NCI-H2171 treated with DMSO at 0.1 percent for 48 hours (cell line): Measurements from ENCODE around the gene PYDC1.
"Not testable (repeated sequence)": the region's sequence is repeated elsewhere in the genome, so short reads cannot be mapped to it uniquely, and the experiment has no call there.

Experiments
- DNase-seq: peaks from one replicate; lab custom pipeline; 2025; lab: John Stamatoyannopoulos, UW

PYDC1 gene

DNA sequence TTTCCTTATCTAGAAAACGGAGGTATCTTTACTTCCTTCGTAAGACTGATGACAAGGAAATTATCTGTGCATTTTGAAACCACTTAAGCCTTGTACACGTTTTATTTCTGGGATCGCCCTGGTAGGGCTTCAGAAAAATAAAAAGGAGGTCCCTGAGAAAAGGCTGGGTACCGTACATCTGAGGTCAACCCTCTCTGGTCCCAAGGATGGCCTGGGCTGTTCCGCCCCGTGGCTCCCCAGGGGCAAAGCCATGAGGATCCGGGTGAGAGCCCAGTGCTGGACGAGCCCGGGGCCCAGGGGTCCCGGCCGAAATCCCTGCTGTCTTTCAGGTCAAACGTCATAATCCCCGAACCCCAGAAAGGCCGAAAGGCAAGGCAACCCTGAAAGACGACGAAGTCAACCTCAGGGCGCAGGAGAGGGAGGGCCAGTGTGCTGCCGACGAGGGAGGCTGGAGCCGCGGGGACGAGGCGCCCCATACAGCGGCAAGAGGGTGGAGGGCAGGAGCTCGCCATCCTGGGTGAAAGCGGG, 37.7 kb downstream of the PYDC1 start:
- no peak for DNase-seq

DNA sequence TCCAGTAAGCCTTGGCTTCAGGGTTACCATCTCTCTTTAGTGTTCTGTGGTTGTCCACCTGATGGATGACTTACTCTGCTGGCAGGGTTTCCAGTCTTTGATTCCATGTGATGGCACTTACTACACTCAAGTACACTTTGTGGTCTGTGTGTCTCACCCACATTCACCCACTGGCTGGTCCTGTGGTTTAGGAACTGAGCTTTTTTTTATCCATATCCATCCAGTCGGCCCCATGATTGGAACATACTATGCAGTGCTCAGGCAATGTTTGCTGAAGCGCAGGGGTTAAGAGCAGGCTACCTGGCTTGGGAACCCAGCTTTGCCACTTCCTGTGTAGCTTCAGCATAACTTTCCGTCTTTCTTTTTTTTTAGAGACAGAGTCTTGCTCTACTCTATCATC, 39.8 kb downstream of the PYDC1 start:
- no peak for DNase-seq

DNA sequence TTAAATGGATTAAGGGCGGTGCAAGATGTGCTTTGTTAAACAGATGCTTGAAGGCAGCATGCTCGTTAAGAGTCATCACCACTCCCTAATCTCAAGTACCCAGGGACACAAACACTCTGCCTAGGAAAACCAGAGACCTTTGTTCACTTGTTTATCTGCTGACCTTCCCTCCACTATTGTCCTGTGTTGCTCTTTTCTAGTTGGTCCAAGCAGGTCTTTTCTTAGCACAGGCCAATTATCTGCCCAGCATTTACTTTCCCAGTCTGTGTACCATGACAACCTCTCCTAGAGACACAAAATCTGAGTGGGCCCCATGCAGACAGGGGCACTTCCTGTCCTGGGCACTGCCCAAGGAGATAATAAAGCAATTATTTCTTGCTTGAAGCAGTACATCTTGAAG, 46.9 kb downstream of the PYDC1 start:
- not testable (repeated sequence) for DNase-seq

DNA sequence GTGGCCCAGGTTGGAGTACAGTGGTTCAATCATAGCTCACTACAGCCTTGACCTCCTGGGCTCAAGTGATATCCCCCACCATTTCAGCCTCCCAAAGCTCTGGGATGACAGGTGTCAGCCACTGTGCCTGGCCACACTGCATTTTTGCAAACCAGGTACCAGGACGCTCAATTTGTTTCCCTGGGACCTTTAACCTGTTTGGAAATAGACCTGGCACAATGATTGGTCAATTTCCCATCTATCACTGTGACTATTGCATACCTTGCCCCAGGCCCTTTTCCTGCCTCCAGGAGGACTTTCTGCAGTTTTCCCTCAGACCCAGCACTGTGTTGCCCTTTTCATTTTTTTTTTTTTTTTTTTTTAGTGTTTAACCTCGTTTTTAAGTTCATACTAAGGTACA, 48.1 kb downstream of the PYDC1 start:
- DNase-seq: no peak

DNA sequence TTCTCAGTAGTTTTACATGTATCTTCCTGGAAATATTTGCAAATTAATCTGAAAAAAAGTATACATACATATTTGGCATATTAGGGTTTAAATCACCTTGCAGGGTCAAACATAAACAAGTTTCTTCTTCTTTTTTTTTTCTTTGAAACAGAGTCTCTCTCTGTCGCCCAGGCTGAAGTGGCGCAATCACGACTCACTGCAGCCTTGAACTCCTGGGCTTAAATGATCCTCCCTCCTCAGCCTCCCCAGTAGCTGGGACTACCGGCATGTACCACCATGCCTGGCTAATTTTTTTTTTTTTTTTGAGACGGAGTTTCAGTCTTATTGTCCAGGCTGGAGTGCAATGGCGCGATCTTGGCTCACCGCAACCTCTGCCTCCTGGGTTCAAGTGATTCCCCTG, 49.6 kb downstream of the PYDC1 start:
- no peak for DNase-seq
